Stomach (tissue), 9 donors: ENCODE measurements around the gene ROBO3. TPM values are rescaled to one million over a fixed set of nuclear protein-coding genes. Genes with fewer than 3 reads are reported as not detected.

Source experiments
- DNase-seq, 2 donors: peaks; one replicate each; pipeline versions ENCODE4 v3.0.0 to v3.0.0-alpha.2; 2013 to 2019
- H3K27ac ChIP-seq, 5 donors: fragments of 200-600 bp in 4 of 5; sonication (generic) in 4 of 5; one replicate each; pipeline ENCODE4 v1.5.1; 2013 to 2019; ENCODE audit warnings: mild to moderate bottlenecking in 1 of 5, moderate library complexity in 1 of 5
- H3K27me3 ChIP-seq, 3 donors: fragments of 200-600 bp; sonication (generic); one replicate each; pipeline ENCODE4 v1.5.1; 2017 to 2019; ENCODE audit warnings: mixed run types in 1 of 3
- H3K36me3 ChIP-seq, 4 donors: fragments of 200-600 bp; sonication (generic); 1 replicate in 3 of 4; 2 replicates in 1 of 4; pipeline ENCODE4 v1.5.1; 2016 to 2019
- H3K4me1 ChIP-seq, 4 donors: fragments of 200-600 bp; sonication (generic); one replicate each; pipeline ENCODE4 v1.5.1; 2016 to 2019
- H3K4me3 ChIP-seq, 4 donors: fragments of 200-600 bp; sonication (generic) in 3 of 4; one replicate each; pipeline ENCODE4 v1.5.1; 2016 to 2019; ENCODE audit warnings: mild to moderate bottlenecking in 1 of 4
- H3K9me3 ChIP-seq, 4 donors: fragments of 200-600 bp; sonication (generic); one replicate each; pipeline ENCODE4 v1.5.1; 2016 to 2019
- CTCF ChIP-seq, 7 experiments: fragments of 450-650 bp in 4 of 7; fragments of 200-600 bp in 3 of 7; sonication (generic) in 3 of 7; IDR thresholded peaks; one replicate each; pipeline ENCODE4 v1.5.1; 2016 to 2019; ENCODE audit warnings: antibody characterized with exemption in 7 of 7, control low read depth in 2 of 7, mild to moderate bottlenecking in 1 of 7
- EP300 ChIP-seq: sonication (generic); formaldehyde crosslinking; IDR thresholded peaks from one replicate; pipeline ENCODE4 v1.6.1; 2017; ENCODE audit warnings: antibody characterized with exemption
- POLR2A ChIP-seq, 4 donors: fragments of 450-650 bp; IDR thresholded peaks; one replicate each; pipeline ENCODE4 v1.6.1; 2016; ENCODE audit warnings: antibody characterized with exemption in 4 of 4, control low read depth in 2 of 4, mild to moderate bottlenecking in 1 of 4, moderate library complexity in 1 of 4
- POLR2AphosphoS5 ChIP-seq, 3 donors: sonication (generic); formaldehyde crosslinking; IDR thresholded peaks; one replicate each; pipeline ENCODE4 v1.6.1; 2016; ENCODE audit warnings: antibody characterized with exemption in 3 of 3
- WGBS, 5 donors: extraction: QIAGEN DNeasy Blood & Tissue Kit in 3 of 5; methylation state at CpG; one replicate each; pipeline versions ENCODE4 v1.1.5 to v1.1.7; 2013 to 2018; 5-methylcytosine and 5-hydroxymethylcytosine counted together
- intact Hi-C: fragments of 100-400 bp; cut with DNase I; formaldehyde crosslinking; loops from one replicate; pipeline ENCODE4 v1.15.1; 2023; ENCODE audit warnings: low total_unique reads
- polyA plus RNA-seq, 3 donors: library from polyadenylated mRNA; stranded (reverse); fragments of 200-250 nt; gene quantifications; one replicate each; pipeline ENCODE4 v1.2.3, GENCODE V29; 2013
- total RNA-seq, 5 donors: library from RNA; depleted of rRNA; stranded (reverse); fragments of >200 nt; gene quantifications; one replicate each; pipeline versions ENCODE4 v1.1.0 to v1.2.3, GENCODE V29; 2014 to 2016
- donor health status: healthy with polysubstance abuse.
- donor health status: Bipolar disorder and iron deficiency.
- donor health status: healthy.

The ROBO3 gene
- total and polyA plus RNA-seq, 8 donors = 1.7 to 39.1 (median 5.1) TPM; not detected in 1

DNA sequence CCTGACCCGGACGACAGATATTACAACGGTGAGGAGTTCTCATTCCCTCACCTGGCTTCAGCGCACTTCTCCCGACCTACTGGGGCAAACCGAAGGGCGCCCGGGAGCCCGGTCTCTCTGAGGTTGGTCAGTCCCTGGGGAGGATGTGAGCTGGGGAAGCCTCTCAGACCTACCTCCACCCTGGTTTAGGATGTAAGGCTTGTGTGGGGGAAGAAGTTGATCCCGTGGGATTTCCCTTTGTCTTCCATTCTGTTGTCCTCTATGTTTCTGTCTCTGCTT is 12.3 kb downstream of the ROBO3 start:
- Histone ChIP-seq H3K9me3 (no peaks in the 10 kb centered on the region), H3K4me3 (peak overlapping the region in 3 of 4 donors; percentile 49 to 75 (median 58)), H3K27ac (peak overlapping the region in 3 of 5 donors; percentile 88 to 91 (median 90)), H3K4me1 (peaks cover 19 to 33% (median 29%) of the 10 kb centered on the region in 4 donors), H3K36me3 (no peaks in the 10 kb centered on the region), H3K27me3 (peaks cover 0 to 39% (median 15%) of the 10 kb centered on the region in 3 donors)
- intact Hi-C loops = no loop called here
- no peak for DNase-seq
- 49 to 66% (median 57%) methylated on average over 10 of the region's 10 CpGs for WGBS, 5 donors
- TF ChIP-seq POLR2AphosphoS5 (IDR thresholded peaks at IDR 0.05) (no peak), EP300 (no peak), CTCF (IDR thresholded peaks at IDR 0.05) (no peak), POLR2A (IDR thresholded peaks at IDR 0.05) (no peak)

GRCh38 chr11:124877910-124878758 is 12.9 kb downstream of the ROBO3 start:
- peak overlapping the region in 2 of 5 donors; percentile 90 to 91 for H3K27ac ChIP-seq
- no peaks in the 10 kb centered on the region for H3K36me3 ChIP-seq
- no peak for DNase-seq
- peaks cover 22 to 36% (median 31%) of the 10 kb centered on the region in 4 donors for H3K4me1 ChIP-seq
- peaks cover 0 to 34% (median 10%) of the 10 kb centered on the region in 3 donors for H3K27me3 ChIP-seq
- intact Hi-C loops = no loop called here
- TF ChIP-seq EP300 (no peak), CTCF (IDR thresholded peaks at IDR 0.05) (no peak), POLR2A (IDR thresholded peaks at IDR 0.05) (no peak), POLR2AphosphoS5 (IDR thresholded peaks at IDR 0.05) (no peak)
- H3K4me3 ChIP-seq = no peak overlapping the region
- no peaks in the 10 kb centered on the region for H3K9me3 ChIP-seq
- WGBS, 5 donors = 63 to 76% (median 73%) methylated on average over 17 of the region's 17 CpGs

- no peak overlapping the region for H3K4me3 ChIP-seq
- TF ChIP-seq CTCF (IDR thresholded peaks at IDR 0.05) (no peak), POLR2A (IDR thresholded peaks at IDR 0.05) (no peak), EP300 (no peak), POLR2AphosphoS5 (IDR thresholded peaks at IDR 0.05) (no peak)
- intact Hi-C loops = no loop called here
- H3K36me3 ChIP-seq = no peaks in the 10 kb centered on the region
- 86 to 95% (median 94%) methylated on average over 7 to 11 of the region's 11 CpGs for WGBS, 5 donors
- H3K4me1 ChIP-seq = peaks cover 22 to 36% (median 31%) of the 10 kb centered on the region in 4 donors
- no peaks in the 10 kb centered on the region for H3K9me3 ChIP-seq
- DNase-seq = no peak
- peaks cover 0 to 26% (median 6%) of the 10 kb centered on the region in 3 donors for H3K27me3 ChIP-seq
- H3K27ac ChIP-seq = no peak overlapping the region
Measured at GRCh38 chr11:124878759-124879492, 13.7 kb downstream of the ROBO3 start.

GRCh38 chr11:124879493-124880289 is 14.5 kb downstream of the ROBO3 start:
- Histone ChIP-seq H3K9me3 (no peaks in the 10 kb centered on the region), H3K27me3 (peaks cover 0 to 21% (median 6%) of the 10 kb centered on the region in 3 donors), H3K4me1 (peaks cover 22 to 36% (median 31%) of the 10 kb centered on the region in 4 donors), H3K4me3 (no peak overlapping the region), H3K27ac (peak overlapping the region in 1 of 5 donors; percentile 20), H3K36me3 (no peaks in the 10 kb centered on the region)
- 87 to 93% (median 91%) methylated on average over 10 to 16 of the region's 16 CpGs for WGBS, 5 donors
- intact Hi-C loops = no loop called here
- no peak for TF ChIP-seq EP300
- no peak for TF ChIP-seq POLR2A (IDR thresholded peaks at IDR 0.05)
- TF ChIP-seq POLR2AphosphoS5 (IDR thresholded peaks at IDR 0.05) = no peak
- TF ChIP-seq CTCF (IDR thresholded peaks at IDR 0.05) = no peak
- no peak for DNase-seq
